ENCODE measurements around the gene ASXL2. TPM values are rescaled to one million over a fixed set of nuclear protein-coding genes. Genes with fewer than 3 reads are reported as not detected.
A peak's percentile ranks its signal among the peaks of the same experiment; 100 is the strongest.

Gene ASXL2
- total RNA-seq, 1 experiment from 2014 or later, result 34.5 TPM

GRCh38 chr2:25894135-25894830, 16.0 kb upstream of the ASXL2 start:
- Histone ChIP-seq H3K9me3 (ENCODE audit: low read depth, low read length, poor library complexity, severe bottlenecking) (no peaks in the 10 kb centered on the region), H3K36me3 (ENCODE audit: insufficient read depth, low read length, poor library complexity, severe bottlenecking) (no peaks in the 10 kb centered on the region), H3K27me3 (replicated peaks; ENCODE audit: insufficient read depth, low read depth, low read length, poor library complexity) (no peaks in the 10 kb centered on the region), H3K4me1 (ENCODE audit: insufficient read depth, low read length, poor library complexity, severe bottlenecking) (no peaks in the 10 kb centered on the region), H3K4me3 (ENCODE audit: low read depth, low read length, poor library complexity, severe bottlenecking) (no peak overlapping the region), H3K27ac (ENCODE audit: low read depth, low read length, poor library complexity, severe bottlenecking) (no peak overlapping the region)
- CTCF ChIA-PET, result no interaction called here
- peak; percentile 30 for DNase-seq (ENCODE audit: low spot score)
- intact Hi-C loops (cut with micrococcal nuclease; ENCODE audit: unreplicated experiment), result no loop called here
- POLR2A ChIA-PET (ENCODE audit: low non-redundant PET), result no interaction called here
- TF ChIP-seq EZH2 (IDR thresholded peaks at IDR 0.05; ENCODE audit: borderline replicate concordance, low read depth, low read length, poor library complexity, severe bottlenecking), result no peak
- TF ChIP-seq, protein P1, sequence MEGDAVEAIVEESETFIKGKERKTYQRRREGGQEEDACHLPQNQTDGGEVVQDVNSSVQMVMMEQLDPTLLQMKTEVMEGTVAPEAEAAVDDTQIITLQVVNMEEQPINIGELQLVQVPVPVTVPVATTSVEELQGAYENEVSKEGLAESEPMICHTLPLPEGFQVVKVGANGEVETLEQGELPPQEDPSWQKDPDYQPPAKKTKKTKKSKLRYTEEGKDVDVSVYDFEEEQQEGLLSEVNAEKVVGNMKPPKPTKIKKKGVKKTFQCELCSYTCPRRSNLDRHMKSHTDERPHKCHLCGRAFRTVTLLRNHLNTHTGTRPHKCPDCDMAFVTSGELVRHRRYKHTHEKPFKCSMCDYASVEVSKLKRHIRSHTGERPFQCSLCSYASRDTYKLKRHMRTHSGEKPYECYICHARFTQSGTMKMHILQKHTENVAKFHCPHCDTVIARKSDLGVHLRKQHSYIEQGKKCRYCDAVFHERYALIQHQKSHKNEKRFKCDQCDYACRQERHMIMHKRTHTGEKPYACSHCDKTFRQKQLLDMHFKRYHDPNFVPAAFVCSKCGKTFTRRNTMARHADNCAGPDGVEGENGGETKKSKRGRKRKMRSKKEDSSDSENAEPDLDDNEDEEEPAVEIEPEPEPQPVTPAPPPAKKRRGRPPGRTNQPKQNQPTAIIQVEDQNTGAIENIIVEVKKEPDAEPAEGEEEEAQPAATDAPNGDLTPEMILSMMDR (conservative IDR thresholded peaks at IDR 0.05; ENCODE audit: low read depth, low read length), result no peak
- BruUV-seq (replicated peaks), result no TSS peak

DNA sequence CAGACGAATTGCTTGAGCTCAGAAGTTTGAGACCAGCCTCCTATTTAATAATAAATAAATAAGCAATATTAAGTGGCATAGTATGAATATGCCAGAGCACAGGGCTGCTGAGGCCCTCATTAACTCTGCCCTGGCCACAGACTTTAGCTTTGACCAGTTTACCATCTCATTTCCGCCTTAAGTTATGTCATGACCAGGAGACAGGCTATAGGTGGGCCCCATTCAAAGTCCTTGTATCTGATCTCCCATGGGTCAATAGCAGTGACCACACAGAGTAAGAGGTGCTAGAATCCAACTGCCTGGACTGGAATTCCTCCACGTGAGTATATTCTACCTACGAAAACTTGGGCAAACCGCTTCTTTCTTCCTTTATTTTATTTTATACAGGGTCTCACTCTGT, 13.4 kb upstream of the ASXL2 start:
- Histone ChIP-seq H3K9me3 (ENCODE audit: low read depth, low read length, poor library complexity, severe bottlenecking) (no peaks in the 10 kb centered on the region), H3K27me3 (replicated peaks; ENCODE audit: insufficient read depth, low read depth, low read length, poor library complexity) (no peaks in the 10 kb centered on the region), H3K4me1 (ENCODE audit: insufficient read depth, low read length, poor library complexity, severe bottlenecking) (no peaks in the 10 kb centered on the region), H3K36me3 (ENCODE audit: insufficient read depth, low read length, poor library complexity, severe bottlenecking) (no peaks in the 10 kb centered on the region), H3K27ac (ENCODE audit: low read depth, low read length, poor library complexity, severe bottlenecking) (no peak overlapping the region), H3K4me3 (ENCODE audit: low read depth, low read length, poor library complexity, severe bottlenecking) (no peak overlapping the region)
- DNase-seq (ENCODE audit: low spot score), result no peak
- intact Hi-C loops (cut with micrococcal nuclease; ENCODE audit: unreplicated experiment), result no loop called here
- no TSS peak for BruUV-seq (replicated peaks)
- POLR2A ChIA-PET (ENCODE audit: low non-redundant PET), result no interaction called here
- CTCF ChIA-PET, result no interaction called here
- TF ChIP-seq EZH2 (IDR thresholded peaks at IDR 0.05; ENCODE audit: borderline replicate concordance, low read depth, low read length, poor library complexity, severe bottlenecking), result no peak
- TF ChIP-seq, protein P1 (conservative IDR thresholded peaks at IDR 0.05; ENCODE audit: low read depth, low read length), result no peak

GRCh38 chr2:25887624-25888242, 9.4 kb upstream of the ASXL2 start:
- no peaks in the 10 kb centered on the region for H3K36me3 ChIP-seq (ENCODE audit: insufficient read depth, low read length, poor library complexity, severe bottlenecking)
- ChIA-PET CTCF (no interaction called here), POLR2A (ENCODE audit: low non-redundant PET) (no interaction called here)
- no peaks in the 10 kb centered on the region for H3K9me3 ChIP-seq (ENCODE audit: low read depth, low read length, poor library complexity, severe bottlenecking)
- H3K27me3 ChIP-seq (replicated peaks; ENCODE audit: insufficient read depth, low read depth, low read length, poor library complexity), result no peaks in the 10 kb centered on the region
- no peak for TF ChIP-seq EZH2 (IDR thresholded peaks at IDR 0.05; ENCODE audit: borderline replicate concordance, low read depth, low read length, poor library complexity, severe bottlenecking)
- TF ChIP-seq, protein P1 (conservative IDR thresholded peaks at IDR 0.05; ENCODE audit: low read depth, low read length), result no peak
- no TSS peak for BruUV-seq (replicated peaks)
- intact Hi-C loops (cut with micrococcal nuclease; ENCODE audit: unreplicated experiment), result no loop called here
- no peak for DNase-seq (ENCODE audit: low spot score)
- no peaks in the 10 kb centered on the region for H3K4me1 ChIP-seq (ENCODE audit: insufficient read depth, low read length, poor library complexity, severe bottlenecking)
- no peak overlapping the region for H3K4me3 ChIP-seq (ENCODE audit: low read depth, low read length, poor library complexity, severe bottlenecking)
- H3K27ac ChIP-seq (ENCODE audit: low read depth, low read length, poor library complexity, severe bottlenecking), result no peak overlapping the region
